Liver (tissue), 9 donors: ENCODE results near the gene RAPGEF4. TPM values are rescaled to one million over a fixed set of nuclear protein-coding genes. Genes with fewer than 3 reads are reported as not detected.
A peak's percentile ranks its signal among the peaks of the same experiment; 100 is the strongest.

Experiments
- DNase-seq: peaks from one replicate; pipeline ENCODE4 v3.0.0-alpha.2; 2017; ENCODE audit warnings: low spot score
- H3K27ac ChIP-seq, 2 donors: one replicate each; pipeline ENCODE4 v1.7.0; 2013; ENCODE audit warnings: inconsistent platforms in 2 of 2, low read length in 2 of 2, control low read depth in 1 of 2, low read depth in 1 of 2, mild to moderate bottlenecking in 1 of 2
- H3K27me3 ChIP-seq, 4 donors: one replicate each; pipeline versions ENCODE4 v1.6.1 to v1.7.0; 2013; ENCODE audit warnings: low read length in 3 of 4, inconsistent platforms in 1 of 4, mild to moderate bottlenecking in 1 of 4, moderate library complexity in 1 of 4; ENCODE audit not compliant: control insufficient read depth in 4 of 4, insufficient read depth in 4 of 4
- H3K36me3 ChIP-seq, 4 donors: one replicate each; pipeline versions ENCODE4 v1.6.1 to v1.7.0; 2013; ENCODE audit warnings: low read length in 3 of 4, mild to moderate bottlenecking in 3 of 4, low read depth in 1 of 4, moderate library complexity in 1 of 4; ENCODE audit not compliant: control insufficient read depth in 4 of 4, insufficient read depth in 3 of 4
- H3K4me1 ChIP-seq, 4 donors: one replicate each; pipeline versions ENCODE4 v1.6.1 to v1.7.0; 2013; ENCODE audit warnings: low read length in 3 of 4, mild to moderate bottlenecking in 3 of 4, moderate library complexity in 1 of 4; ENCODE audit not compliant: control insufficient read depth in 4 of 4, insufficient read depth in 4 of 4
- H3K4me3 ChIP-seq, 3 donors: one replicate each; pipeline versions ENCODE4 v1.6.1 to v1.7.0; 2013; ENCODE audit warnings: low read length in 3 of 3, control low read depth in 1 of 3, low read depth in 1 of 3, mild to moderate bottlenecking in 1 of 3
- H3K9ac ChIP-seq, 2 donors: one replicate each; pipeline ENCODE4 v1.7.0; 2013; ENCODE audit warnings: low read length in 2 of 2, mild to moderate bottlenecking in 2 of 2, moderate library complexity in 2 of 2, control low read depth in 1 of 2, low read depth in 1 of 2
- H3K9me3 ChIP-seq, 4 donors: one replicate each; pipeline versions ENCODE4 v1.6.1 to v1.7.0; 2013; ENCODE audit warnings: low read length in 3 of 4; ENCODE audit not compliant: control insufficient read depth in 4 of 4
- ATF3 ChIP-seq: IDR thresholded peaks from 2 replicates; pipeline ENCODE4 v1.6.1; 2016; ENCODE audit warnings: antibody characterized with exemption
- CTCF ChIP-seq: fragments of 150-350 bp; IDR thresholded peaks from 2 replicates; pipeline ENCODE4 v1.5.1; 2017; ENCODE audit warnings: improper control_type of control experiment, low read depth, low read length; ENCODE audit not compliant: missing input control
- EGR1 ChIP-seq, 2 donors: IDR thresholded peaks; 2 replicates each; pipeline ENCODE4 v1.6.1; 2016 to 2018; ENCODE audit warnings: antibody characterized with exemption in 2 of 2, low read depth in 2 of 2
- FOXA2 ChIP-seq: IDR thresholded peaks from 2 replicates; pipeline ENCODE4 v1.6.1; 2016; ENCODE audit warnings: antibody characterized with exemption
- GABPA ChIP-seq, 2 donors: IDR thresholded peaks in 1 of 2; conservative IDR thresholded peaks in 1 of 2; 2 replicates each; pipeline ENCODE4 v1.6.1; 2016; ENCODE audit warnings: antibody characterized with exemption in 2 of 2, mild to moderate bottlenecking in 1 of 2, moderate library complexity in 1 of 2
- HNF4A ChIP-seq, 2 donors: conservative IDR thresholded peaks; 2 replicates each; pipeline ENCODE4 v1.6.1; 2016; ENCODE audit warnings: antibody characterized with exemption in 2 of 2, mild to moderate bottlenecking in 2 of 2
- HNF4G ChIP-seq: IDR thresholded peaks from 2 replicates; pipeline ENCODE4 v1.6.1; 2016; ENCODE audit warnings: antibody characterized with exemption
- MAX ChIP-seq: IDR thresholded peaks from 2 replicates; pipeline ENCODE4 v1.6.1; 2016; ENCODE audit warnings: antibody characterized with exemption
- NR2F2 ChIP-seq: IDR thresholded peaks from 2 replicates; pipeline ENCODE4 v1.6.1; 2016; ENCODE audit warnings: antibody characterized with exemption
- RAD21 ChIP-seq, 2 donors: IDR thresholded peaks; 2 replicates each; pipeline ENCODE4 v1.6.1; 2016; ENCODE audit warnings: antibody characterized with exemption in 2 of 2, mild to moderate bottlenecking in 2 of 2
- RXRA ChIP-seq, 2 donors: IDR thresholded peaks; 2 replicates each; pipeline ENCODE4 v1.6.1; 2017 to 2018; ENCODE audit warnings: antibody characterized with exemption in 2 of 2, mild to moderate bottlenecking in 1 of 2
- TAF1 ChIP-seq: conservative IDR thresholded peaks from 2 replicates; pipeline ENCODE4 v1.6.1; 2016; ENCODE audit warnings: antibody characterized with exemption, mild to moderate bottlenecking
- YY1 ChIP-seq: IDR thresholded peaks from 2 replicates; pipeline ENCODE4 v1.6.1; 2016; ENCODE audit warnings: antibody characterized with exemption, mild to moderate bottlenecking
- WGBS: extraction: QIAGEN DNeasy Blood & Tissue Kit; methylation state at CpG from one replicate; pipeline ENCODE4 v1.1.7; 2013; 5-methylcytosine and 5-hydroxymethylcytosine counted together
- polyA plus RNA-seq, 2 donors: library from polyadenylated mRNA; stranded (reverse) in 1 of 2; unstranded in 1 of 2; fragments of 200-250 nt in 1 of 2; fragments of >200 nt in 1 of 2; fragmentation: Nextera tagmentation in 1 of 2; extraction: Ambion mirVana in 1 of 2; gene quantifications; one replicate each; pipeline versions ENCODE4 v1.2.1 to v1.2.3, GENCODE V29; 2013 to 2015
- total RNA-seq, 2 donors: library from RNA; depleted of rRNA; stranded (reverse); fragments of >200 nt; gene quantifications; one replicate each; pipeline ENCODE4 v1.2.3, GENCODE V29; 2014
- donor health status: healthy.
- donor health status: healthy.
- donor health status: healthy.
- donor health status: healthy.
- donor health status: healthy.

The RAPGEF4 gene
- total and polyA plus RNA-seq, 4 donors, result 1.5 to 18.2 (median 8.3) TPM

GRCh38 chr2:172849519-172850217 lies 114.0 kb downstream of the RAPGEF4 start:
- Histone ChIP-seq H3K27ac (no peak overlapping the region), H3K27me3 (no peaks in the 10 kb centered on the region), H3K4me3 (no peak overlapping the region), H3K9me3 (no peaks in the 10 kb centered on the region), H3K9ac (no peak overlapping the region), H3K4me1 (no peaks in the 10 kb centered on the region), H3K36me3 (no peaks in the 10 kb centered on the region)
- TF ChIP-seq TAF1 (no peak), ATF3 (no peak), HNF4A (conservative IDR thresholded peaks at IDR 0.05) (no peak), FOXA2 (no peak), RAD21 (IDR thresholded peaks at IDR 0.05) (no peak), CTCF (no peak), HNF4G (no peak), NR2F2 (no peak), YY1 (no peak)
- 82% methylated on average over 4 of the region's 4 CpGs for WGBS
- no peak for DNase-seq

GRCh38 chr2:172855588-172855987 lies 119.9 kb downstream of the RAPGEF4 start:
- Histone ChIP-seq H3K27me3 (no peaks in the 10 kb centered on the region), H3K4me3 (no peak overlapping the region), H3K9ac (no peak overlapping the region), H3K4me1 (no peaks in the 10 kb centered on the region), H3K27ac (no peak overlapping the region), H3K36me3 (no peaks in the 10 kb centered on the region), H3K9me3 (no peaks in the 10 kb centered on the region)
- no peak for DNase-seq
- no peak for TF ChIP-seq EGR1 (IDR thresholded peaks at IDR 0.05; ENCODE audit: low read depth in 2 of 2)

GRCh38 chr2:172856606-172857005 lies 121.0 kb downstream of the RAPGEF4 start:
- Histone ChIP-seq H3K9me3 (no peaks in the 10 kb centered on the region), H3K4me1 (no peaks in the 10 kb centered on the region), H3K9ac (no peak overlapping the region), H3K36me3 (no peaks in the 10 kb centered on the region), H3K27me3 (no peaks in the 10 kb centered on the region), H3K27ac (no peak overlapping the region), H3K4me3 (no peak overlapping the region)
- TF ChIP-seq HNF4G (peak; percentile 19), GABPA (IDR thresholded peaks at IDR 0.05 in 1 of 2, conservative IDR thresholded peaks at IDR 0.05 in 1 of 2) (no peak), RAD21 (IDR thresholded peaks at IDR 0.05) (peak in 1 of 2 donors; percentile 23), MAX (no peak), HNF4A (conservative IDR thresholded peaks at IDR 0.05) (peak; percentile 50 to 53), RXRA (IDR thresholded peaks at IDR 0.05) (peak; percentile 10 to 17)
- WGBS, result 94% methylated on average over 2 of the region's 2 CpGs
- no peak for DNase-seq
